ENCODE measurements around the gene ZNF354B. TPM values are rescaled to one million over a fixed set of nuclear protein-coding genes. Genes with fewer than 3 reads are reported as not detected.

The ZNF354B gene
- total and polyA plus RNA-seq, 7 donors = 1.7 to 7.2 (median 5.5) TPM

- H3K27me3 ChIP-seq (ENCODE audit: insufficient read depth in 3 of 3, low read length in 2 of 3) = no peaks in the 10 kb centered on the region
- H3K27ac ChIP-seq = no peak overlapping the region
- H3K4me1 ChIP-seq = no peaks in the 10 kb centered on the region
- ATAC-seq (no peak), DNase-seq (no peak)
- TF ChIP-seq CTCF (IDR thresholded peaks at IDR 0.05) = no peak
- H3K9me3 ChIP-seq = no peaks in the 10 kb centered on the region
- H3K36me3 ChIP-seq (ENCODE audit: insufficient read depth in 1 of 2, low read depth in 1 of 2) = no peaks in the 10 kb centered on the region
- 84 to 91% (median 87%) methylated on average over 6 of the region's 6 CpGs for WGBS, 3 donors
- no peak overlapping the region for H3K4me3 ChIP-seq
- intact Hi-C loops (cut with DNase I) = no loop called here
Measured at GRCh38 chr5:178825444-178825843, 34.3 kb upstream of the ZNF354B start.

DNA sequence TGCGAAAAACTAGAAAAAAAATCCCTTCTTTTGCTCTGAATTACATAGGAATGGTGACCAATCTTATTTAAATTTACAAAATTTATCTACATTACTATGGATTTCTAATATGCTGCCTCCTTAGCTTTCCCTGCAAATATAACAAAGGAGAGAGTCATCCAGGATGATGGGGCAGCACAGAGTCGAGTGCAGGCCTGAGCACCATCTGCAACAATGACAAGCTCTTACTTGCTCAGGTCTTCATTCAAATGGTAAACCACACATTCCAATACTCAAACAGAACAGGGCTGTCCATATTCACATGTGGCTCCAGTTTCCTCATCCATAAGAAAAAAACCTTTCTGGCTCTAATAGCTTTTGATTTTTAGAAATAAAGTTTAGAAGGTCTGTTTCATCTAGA is 33.5 kb upstream of the ZNF354B start:
- Histone ChIP-seq H3K9me3 (no peaks in the 10 kb centered on the region), H3K27ac (no peak overlapping the region), H3K4me3 (no peak overlapping the region), H3K27me3 (ENCODE audit: insufficient read depth in 3 of 3, low read length in 2 of 3) (no peaks in the 10 kb centered on the region), H3K4me1 (no peaks in the 10 kb centered on the region), H3K36me3 (ENCODE audit: insufficient read depth in 1 of 2, low read depth in 1 of 2) (no peaks in the 10 kb centered on the region)
- no peak for TF ChIP-seq CTCF (IDR thresholded peaks at IDR 0.05)
- WGBS, 3 donors = 77 to 92% (median 82%) methylated on average over 2 of the region's 2 CpGs
- ATAC-seq (no peak), DNase-seq (no peak)
- intact Hi-C loops (cut with DNase I) = no loop called here

- peaks cover 0 to 2% (median 0%) of the 10 kb centered on the region in 3 donors for H3K27me3 ChIP-seq (ENCODE audit: insufficient read depth in 3 of 3, low read length in 2 of 3)
- WGBS, 3 donors = 60 to 66% (median 65%) methylated on average over 4 of the region's 4 CpGs
- ATAC-seq (no peak), DNase-seq (no peak)
- H3K9me3 ChIP-seq = no peaks in the 10 kb centered on the region
- no peaks in the 10 kb centered on the region for H3K4me1 ChIP-seq
- H3K27ac ChIP-seq = no peak overlapping the region
- intact Hi-C loops (cut with DNase I) = no loop called here
- no peak overlapping the region for H3K4me3 ChIP-seq
- no peaks in the 10 kb centered on the region for H3K36me3 ChIP-seq (ENCODE audit: insufficient read depth in 1 of 2, low read depth in 1 of 2)
- no peak for TF ChIP-seq CTCF (IDR thresholded peaks at IDR 0.05)
Measured at GRCh38 chr5:178827636-178828035, 32.1 kb upstream of the ZNF354B start.

DNA sequence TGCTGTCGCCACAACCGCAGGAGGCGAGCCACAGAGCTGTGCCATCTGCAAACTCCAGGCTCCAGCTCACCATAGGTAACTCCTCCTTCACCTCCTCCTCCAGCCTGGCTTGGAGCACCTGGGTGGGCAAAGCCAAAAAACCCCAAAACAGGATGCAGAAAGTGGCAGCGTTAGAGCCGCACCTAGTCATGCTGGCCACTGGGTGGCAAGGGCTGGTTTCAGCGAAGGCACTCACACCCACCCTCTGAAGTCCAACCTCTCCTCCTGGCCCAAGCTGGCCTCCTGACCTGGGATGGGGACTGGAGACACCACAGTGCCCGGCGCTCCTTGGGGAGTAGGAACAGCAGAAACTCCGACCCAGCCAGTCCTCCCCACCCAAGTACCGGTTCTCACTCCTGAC is 28.7 kb upstream of the ZNF354B start:
- no peak for TF ChIP-seq CTCF (IDR thresholded peaks at IDR 0.05)
- WGBS, 3 donors = 80 to 90% (median 89%) methylated on average over 10 of the region's 10 CpGs
- Histone ChIP-seq H3K36me3 (ENCODE audit: insufficient read depth in 1 of 2, low read depth in 1 of 2) (no peaks in the 10 kb centered on the region), H3K27ac (no peak overlapping the region), H3K9me3 (no peaks in the 10 kb centered on the region), H3K27me3 (ENCODE audit: insufficient read depth in 3 of 3, low read length in 2 of 3) (peaks cover 0 to 4% (median 1%) of the 10 kb centered on the region in 3 donors), H3K4me3 (no peak overlapping the region), H3K4me1 (no peaks in the 10 kb centered on the region)
- DNase-seq (no peak), ATAC-seq (no peak)
- intact Hi-C loops (cut with DNase I) = no loop called here

DNA sequence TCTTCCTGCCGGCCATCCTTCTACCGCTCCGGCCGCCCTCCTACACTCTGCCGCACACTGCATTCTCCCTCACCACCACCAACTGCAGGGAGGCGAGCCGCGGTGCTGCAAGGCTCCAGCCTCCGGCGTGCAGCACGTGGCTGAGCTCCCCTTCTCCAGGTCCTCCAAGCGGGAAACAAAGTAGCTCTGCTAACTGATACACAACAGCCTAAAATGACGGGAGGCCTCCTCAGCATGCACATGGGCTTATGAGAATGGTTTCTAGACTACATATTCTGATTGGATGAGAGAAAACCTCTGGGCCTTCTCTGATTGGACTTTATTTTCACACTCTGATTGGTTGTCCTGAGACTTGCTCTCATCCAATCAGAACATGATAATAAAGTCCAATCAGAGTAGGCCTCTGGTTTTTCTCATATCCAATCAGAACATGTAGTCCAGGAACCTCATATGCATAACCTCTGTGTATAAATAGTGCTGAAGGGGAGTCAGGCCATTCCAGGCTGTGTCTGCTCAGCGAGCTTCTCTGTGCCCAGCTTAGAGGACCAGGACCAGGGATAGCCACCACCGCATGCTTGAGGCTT is 27.0 kb upstream of the ZNF354B start:
- ATAC-seq (no peak), DNase-seq (no peak)
- Histone ChIP-seq H3K9me3 (no peaks in the 10 kb centered on the region), H3K36me3 (ENCODE audit: insufficient read depth in 1 of 2, low read depth in 1 of 2) (no peaks in the 10 kb centered on the region), H3K27ac (no peak overlapping the region), H3K4me1 (no peaks in the 10 kb centered on the region), H3K27me3 (ENCODE audit: insufficient read depth in 3 of 3, low read length in 2 of 3) (peaks cover 0 to 4% (median 1%) of the 10 kb centered on the region in 3 donors), H3K4me3 (no peak overlapping the region)
- WGBS, 3 donors = 57 to 93% (median 88%) methylated on average over 14 to 15 of the region's 15 CpGs
- no peak for TF ChIP-seq CTCF (IDR thresholded peaks at IDR 0.05)
- intact Hi-C loops (cut with DNase I) = no loop called here
